PFSK-1 (cell line): ENCODE results near the gene GSG1L.

Experiments
- POLR2AphosphoS5 ChIP-seq: IDR thresholded peaks from 2 replicates; pipeline ENCODE4 v1.6.1; 2012; ENCODE audit warnings: low read depth, mild to moderate bottlenecking, control low read depth, low read length, moderate library complexity
- TAF1 ChIP-seq: IDR thresholded peaks from 2 replicates; pipeline ENCODE4 v1.6.1; 2012; ENCODE audit warnings: low read length, control low read depth, borderline replicate concordance; ENCODE audit not compliant: insufficient read depth

- TF ChIP-seq POLR2AphosphoS5 (no peak), TAF1 (no peak)
Measured at GRCh38 chr16:28096983-28097899, 33.7 kb upstream of the GSG1L start.
